Adrenal gland (tissue), 12 donors: ENCODE measurements around the gene ACTN2. TPM values are rescaled to one million over a fixed set of nuclear protein-coding genes. Genes with fewer than 3 reads are reported as not detected.

Experiments
- DNase-seq, 7 donors: peaks; one replicate each; pipeline ENCODE4 v3.0.0-alpha.2; 2019 to 2020
- H3K27ac ChIP-seq, 5 donors: fragments of 200-600 bp; sonication (generic) in 4 of 5; 1 replicate in 3 of 5; 2 replicates in 2 of 5; pipeline versions ENCODE4 v1.5.1 to v1.8.0; 2016 to 2020; ENCODE audit warnings: mild to moderate bottlenecking in 1 of 5
- H3K27me3 ChIP-seq: fragments of 200-600 bp; 2 replicates; pipeline ENCODE4 v1.8.0; 2021
- H3K36me3 ChIP-seq, 2 donors: fragments of 200-600 bp; replicated peaks in 1 of 2; 1 replicate in 1 of 2; 2 replicates in 1 of 2; pipeline versions ENCODE4 v1.5.1 to v1.8.0; 2018 to 2022
- H3K4me1 ChIP-seq, 2 donors: fragments of 200-600 bp; replicated peaks in 1 of 2; 1 replicate in 1 of 2; 2 replicates in 1 of 2; pipeline versions ENCODE4 v1.5.1 to v1.8.0; 2018 to 2021
- H3K4me3 ChIP-seq, 4 donors: fragments of 200-600 bp; sonication (generic) in 3 of 4; one replicate each; pipeline ENCODE4 v1.5.1; 2016 to 2018
- H3K9me3 ChIP-seq, 3 donors: fragments of 200-600 bp; sonication (generic) in 1 of 3; replicated peaks in 1 of 3; 1 replicate in 2 of 3; 2 replicates in 1 of 3; pipeline versions ENCODE4 v1.5.1 to v1.8.0; 2016 to 2021
- CTCF ChIP-seq, 6 experiments: fragments of 450-650 bp in 4 of 6; fragments of 200-600 bp in 2 of 6; sonication (generic) in 1 of 6; IDR thresholded peaks; 1 replicate in 5 of 6; 2 replicates in 1 of 6; pipeline versions ENCODE4 v1.5.1 to v1.8.0; 2016 to 2021; ENCODE audit warnings: antibody characterized with exemption in 6 of 6, mild to moderate bottlenecking in 2 of 6, moderate library complexity in 1 of 6
- POLR2A ChIP-seq, 2 donors: fragments of 450-650 bp; IDR thresholded peaks; one replicate each; pipeline ENCODE4 v1.6.1; 2017; ENCODE audit warnings: antibody characterized with exemption in 2 of 2, mild to moderate bottlenecking in 2 of 2, moderate library complexity in 1 of 2
- WGBS, 4 donors: extraction: QIAGEN DNeasy Blood & Tissue Kit in 2 of 4; methylation state at CpG; one replicate each; pipeline versions ENCODE4 v1.1.5 to v1.1.7; 2013 to 2017; 5-methylcytosine and 5-hydroxymethylcytosine counted together
- intact Hi-C, 2 donors: fragments of 100-400 bp; cut with DNase I; formaldehyde crosslinking; loops; one replicate each; pipeline versions ENCODE4 v1.14.1 to v1.15.0; 2022 to 2023
- polyA plus RNA-seq, 3 donors: library from polyadenylated mRNA; stranded (reverse); fragments of 200-250 nt in 2 of 3; fragments of 350-450 nt in 1 of 3; fragmentation: Illumina TruSeq in 1 of 3; extraction: RNeasy Lipid Tissue Mini Kit (QIAGEN cat#74804) in 1 of 3; gene quantifications; one replicate each; pipeline ENCODE4 v1.2.3, GENCODE V29; 2013 to 2014
- total RNA-seq, 9 donors: library from RNA; depleted of rRNA in 4 of 9; stranded (reverse); fragments of >200 nt in 4 of 9; fragments of 120-200 nt in 1 of 9; fragmentation: NEBNext Ultra II Directional in 1 of 9; extraction: Animal tissue kit (Norgen Biotek cat#: 25700) in 1 of 9; gene quantifications; one replicate each; pipeline versions ENCODE4 v1.1.0 to v1.2.4, GENCODE V29; 2013 to 2023
- donor health status: healthy with polysubstance abuse.
- donor health status: Bipolar disorder and iron deficiency.
- donor health status: DM: yes; HTN: yes; CAD: no.
- donor health status: DM: no; HTN: no; CAD: no.
- donor health status: DM: no; HTN: no; CAD: no.
- donor health status: DM: yes; HTN: yes; CAD: no.

ACTN2 gene
- total and polyA plus RNA-seq, 12 donors, result under 0.01 to 1.0 (median 0.34) TPM; not detected in 2

GRCh38 chr1:236642763-236643162 lies 43.5 kb upstream of the ACTN2 start:
- H3K36me3 ChIP-seq, result no peaks in the 10 kb centered on the region
- no peak for DNase-seq
- no peaks in the 10 kb centered on the region for H3K4me1 ChIP-seq
- no peaks in the 10 kb centered on the region for H3K9me3 ChIP-seq
- 75 to 86% (median 83%) methylated on average over 4 of the region's 4 CpGs for WGBS, 4 donors
- no peak overlapping the region for H3K4me3 ChIP-seq
- no peaks in the 10 kb centered on the region for H3K27me3 ChIP-seq
- H3K27ac ChIP-seq, result no peak overlapping the region
- intact Hi-C loops, result no loop called here
- no peak for TF ChIP-seq CTCF (IDR thresholded peaks at IDR 0.05)
- TF ChIP-seq POLR2A (IDR thresholded peaks at IDR 0.05), result no peak

DNA sequence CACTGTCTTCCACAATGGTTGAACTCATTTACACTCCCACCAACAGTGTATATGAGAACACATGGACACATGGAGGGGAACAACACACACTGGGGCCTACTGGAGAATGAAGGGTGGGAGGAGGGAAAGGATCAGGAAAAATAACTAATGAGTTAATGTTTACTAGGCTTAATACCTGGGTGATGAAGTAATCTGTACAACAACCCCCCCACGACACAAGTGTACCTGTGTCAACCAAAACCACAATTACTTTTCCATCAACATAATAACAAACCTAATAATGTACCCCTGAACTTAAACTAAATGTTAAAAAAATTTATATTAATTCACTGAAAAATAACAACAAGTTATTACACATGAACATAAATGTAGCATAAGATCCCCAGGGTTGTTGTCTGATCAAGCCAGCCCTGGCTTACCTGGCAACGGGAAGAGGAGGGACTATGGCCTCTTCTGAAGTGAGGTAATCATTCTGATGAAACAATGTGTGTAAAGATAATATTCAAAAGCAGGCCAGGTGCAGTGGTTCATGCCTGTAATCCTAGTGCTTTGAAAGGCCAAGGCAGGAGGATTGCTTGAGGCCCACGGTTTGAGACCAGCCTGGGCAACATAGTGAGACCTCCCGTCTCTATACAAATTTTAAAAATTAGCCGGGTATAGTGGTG lies 41.2 kb upstream of the ACTN2 start:
- Histone ChIP-seq H3K27me3 (no peaks in the 10 kb centered on the region), H3K27ac (no peak overlapping the region), H3K4me3 (no peak overlapping the region), H3K4me1 (no peaks in the 10 kb centered on the region), H3K36me3 (no peaks in the 10 kb centered on the region), H3K9me3 (no peaks in the 10 kb centered on the region)
- intact Hi-C loops, result no loop called here
- WGBS, 4 donors, result 82 to 87% (median 83%) methylated on average over 5 of the region's 5 CpGs
- DNase-seq, result no peak
- TF ChIP-seq CTCF (IDR thresholded peaks at IDR 0.05), result no peak
- TF ChIP-seq POLR2A (IDR thresholded peaks at IDR 0.05), result no peak

GRCh38 chr1:236654511-236654910 lies 31.8 kb upstream of the ACTN2 start:
- no peaks in the 10 kb centered on the region for H3K36me3 ChIP-seq
- no peak overlapping the region for H3K27ac ChIP-seq
- H3K4me1 ChIP-seq, result no peaks in the 10 kb centered on the region
- H3K4me3 ChIP-seq, result no peak overlapping the region
- DNase-seq, result no peak
- 43 to 60% (median 50%) methylated on average over 1 of the region's 1 CpG for WGBS, 4 donors
- no peaks in the 10 kb centered on the region for H3K27me3 ChIP-seq
- intact Hi-C loops, result no loop called here
- TF ChIP-seq POLR2A (IDR thresholded peaks at IDR 0.05) (no peak), CTCF (IDR thresholded peaks at IDR 0.05) (no peak)
- H3K9me3 ChIP-seq, result no peaks in the 10 kb centered on the region

DNA sequence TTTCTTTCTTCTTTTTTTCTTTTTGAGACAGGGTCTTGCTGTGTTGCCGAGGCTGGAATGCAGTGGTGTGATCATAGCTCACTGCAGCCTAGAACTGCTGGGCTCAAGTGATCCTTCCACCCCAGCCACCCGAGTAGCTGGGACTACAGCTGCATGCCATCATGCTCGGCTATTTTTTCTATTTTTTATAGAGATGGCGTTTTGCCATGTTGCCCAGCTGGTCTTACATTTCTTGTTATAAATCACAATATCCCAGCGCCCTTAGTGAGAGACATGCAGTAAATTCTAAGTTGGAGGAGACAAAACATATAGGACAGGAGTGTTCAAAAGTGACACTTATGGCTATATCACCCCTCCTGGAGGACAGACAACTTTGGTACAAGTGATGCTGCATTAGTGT lies 31.3 kb upstream of the ACTN2 start:
- Histone ChIP-seq H3K27ac (no peak overlapping the region), H3K36me3 (no peaks in the 10 kb centered on the region), H3K4me3 (no peak overlapping the region), H3K4me1 (no peaks in the 10 kb centered on the region), H3K27me3 (no peaks in the 10 kb centered on the region), H3K9me3 (no peaks in the 10 kb centered on the region)
- WGBS, 4 donors, result 24 to 40% (median 31%) methylated on average over 5 of the region's 5 CpGs
- TF ChIP-seq POLR2A (IDR thresholded peaks at IDR 0.05) (no peak), CTCF (IDR thresholded peaks at IDR 0.05) (no peak)
- intact Hi-C loops, result no loop called here
- no peak for DNase-seq
